Duodenal mucosa (tissue), 2 donors: ENCODE results near the gene ARMCX2.
"Not testable (repeated sequence)": the region's sequence is repeated elsewhere in the genome, so short reads cannot be mapped to it uniquely, and the experiment has no call there.

Experiments used
- H3K27ac ChIP-seq: one replicate; pipeline ENCODE4 v1.7.0; 2013; ENCODE audit warnings: low read depth, low read length
- H3K27me3 ChIP-seq, 2 donors: one replicate each; pipeline ENCODE4 v1.7.0; 2013; ENCODE audit warnings: low read length in 2 of 2, control low read depth in 1 of 2; ENCODE audit not compliant: insufficient read depth in 2 of 2, control insufficient read depth in 1 of 2
- H3K36me3 ChIP-seq, 2 donors: one replicate each; pipeline ENCODE4 v1.7.0; 2013; ENCODE audit warnings: low read length in 2 of 2, control low read depth in 1 of 2; ENCODE audit not compliant: insufficient read depth in 2 of 2, control insufficient read depth in 1 of 2
- H3K4me1 ChIP-seq, 2 donors: one replicate each; pipeline ENCODE4 v1.7.0; 2013; ENCODE audit warnings: low read length in 2 of 2, control low read depth in 1 of 2; ENCODE audit not compliant: insufficient read depth in 2 of 2, control insufficient read depth in 1 of 2
- H3K4me3 ChIP-seq, 2 donors: one replicate each; pipeline ENCODE4 v1.7.0; 2013; ENCODE audit warnings: low read length in 2 of 2, low read depth in 1 of 2
- H3K9ac ChIP-seq, 2 donors: one replicate each; pipeline ENCODE4 v1.7.0; 2013; ENCODE audit warnings: low read length in 2 of 2, low read depth in 1 of 2
- H3K9me3 ChIP-seq, 2 donors: one replicate each; pipeline ENCODE4 v1.7.0; 2013; ENCODE audit warnings: low read length in 2 of 2, control low read depth in 1 of 2; ENCODE audit not compliant: control insufficient read depth in 1 of 2

ARMCX2 gene

DNA sequence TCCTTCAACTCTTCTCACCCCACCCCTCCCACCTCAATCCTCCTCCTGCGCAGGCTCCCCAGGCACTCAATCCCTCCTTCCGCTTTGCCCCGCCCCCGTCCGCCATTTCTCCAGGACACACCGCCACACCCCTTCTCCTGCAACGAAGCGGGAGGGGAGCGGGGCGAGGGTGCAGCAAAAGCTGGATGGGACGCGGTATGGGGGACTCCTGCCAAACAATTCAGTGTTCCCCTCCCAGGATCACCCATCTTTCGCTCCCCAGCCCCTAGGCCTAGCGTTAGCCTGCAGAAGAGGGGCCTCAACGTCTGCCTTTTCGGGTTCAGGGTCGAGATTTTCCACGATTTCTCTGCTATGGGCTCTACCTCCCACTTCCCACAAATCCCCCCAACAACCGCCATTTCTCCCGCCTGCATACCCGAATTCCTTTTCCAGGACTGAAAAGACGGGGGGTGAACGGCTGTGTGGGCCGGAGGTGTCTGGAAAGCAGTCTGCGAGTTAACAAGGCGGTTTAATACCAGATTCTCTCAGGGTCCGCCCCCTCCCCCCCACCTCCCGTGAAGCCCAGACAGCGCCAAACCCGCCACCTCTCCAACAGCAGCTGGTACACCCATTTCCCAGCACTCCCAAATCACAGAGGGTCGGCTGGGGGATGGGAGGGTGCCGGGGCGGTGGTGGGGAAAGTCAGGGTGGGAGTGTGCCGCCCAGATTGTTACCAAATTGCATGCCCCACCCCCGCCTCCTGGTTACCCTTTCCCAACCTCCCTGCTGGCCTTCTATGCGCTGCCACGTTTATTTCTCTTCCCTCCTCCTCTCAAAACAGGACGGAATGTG is 774 bp downstream of the ARMCX2 start:
- peak overlapping the region; percentile 73 to 85 for H3K4me3 ChIP-seq
- no peaks in the 10 kb centered on the region for H3K9me3 ChIP-seq
- no peaks in the 10 kb centered on the region for H3K36me3 ChIP-seq
- peak overlapping the region; percentile 49 to 60 for H3K9ac ChIP-seq
- H3K4me1 ChIP-seq: peaks cover 0 to 4% of the 10 kb centered on the region in 2 donors
- H3K27ac ChIP-seq: peak overlapping the region; percentile 5
- no peaks in the 10 kb centered on the region for H3K27me3 ChIP-seq

DNA sequence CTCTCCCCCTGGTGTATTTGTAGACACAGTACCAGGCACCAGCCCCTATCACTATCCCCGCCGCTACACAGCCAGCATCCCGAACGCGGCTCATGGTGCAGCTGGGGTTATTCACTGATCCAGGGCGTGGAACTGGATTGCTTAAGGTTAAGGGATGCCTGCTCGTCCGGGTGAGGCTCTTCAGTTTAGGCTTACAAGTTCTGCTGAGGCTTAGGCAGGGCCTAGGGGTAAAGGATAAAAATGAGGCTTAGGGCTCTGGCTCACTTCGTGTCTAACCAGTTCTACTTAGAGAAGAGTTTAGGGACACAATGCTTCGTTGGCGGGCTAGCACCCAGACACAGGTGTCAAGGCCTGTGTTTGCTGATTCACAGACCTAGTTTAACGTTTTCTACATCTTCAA is 2.2 kb downstream of the ARMCX2 start:
- H3K4me3 ChIP-seq: no peak overlapping the region
- H3K9me3 ChIP-seq: no peaks in the 10 kb centered on the region
- peaks cover 0 to 4% of the 10 kb centered on the region in 2 donors for H3K4me1 ChIP-seq
- H3K27ac ChIP-seq: no peak overlapping the region
- H3K27me3 ChIP-seq: no peaks in the 10 kb centered on the region
- no peaks in the 10 kb centered on the region for H3K36me3 ChIP-seq
- H3K9ac ChIP-seq: no peak overlapping the region

DNA sequence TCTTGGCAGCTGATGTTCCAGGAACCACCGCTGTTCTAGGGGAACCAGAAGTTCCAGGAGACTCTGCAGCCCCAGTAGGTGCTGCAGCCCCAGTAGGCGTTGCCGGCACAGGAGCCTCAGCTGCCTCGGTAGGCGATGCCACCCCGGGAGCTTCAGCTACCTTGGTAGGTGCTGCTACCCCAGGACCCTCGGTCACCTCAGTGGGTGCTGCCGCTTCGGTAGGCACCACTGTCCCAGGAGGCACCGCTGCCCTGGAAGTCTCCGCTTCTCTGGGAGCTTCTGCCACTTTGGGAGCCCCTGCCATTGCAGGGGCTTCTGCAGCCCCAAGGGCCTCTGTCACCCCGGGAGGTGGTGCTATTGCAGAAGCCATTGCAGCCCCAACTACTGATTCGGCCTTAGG is 2.8 kb downstream of the ARMCX2 start:
- H3K9ac ChIP-seq: no peak overlapping the region
- H3K4me1 ChIP-seq: peaks cover 0 to 4% of the 10 kb centered on the region in 2 donors
- no peaks in the 10 kb centered on the region for H3K27me3 ChIP-seq

DNA sequence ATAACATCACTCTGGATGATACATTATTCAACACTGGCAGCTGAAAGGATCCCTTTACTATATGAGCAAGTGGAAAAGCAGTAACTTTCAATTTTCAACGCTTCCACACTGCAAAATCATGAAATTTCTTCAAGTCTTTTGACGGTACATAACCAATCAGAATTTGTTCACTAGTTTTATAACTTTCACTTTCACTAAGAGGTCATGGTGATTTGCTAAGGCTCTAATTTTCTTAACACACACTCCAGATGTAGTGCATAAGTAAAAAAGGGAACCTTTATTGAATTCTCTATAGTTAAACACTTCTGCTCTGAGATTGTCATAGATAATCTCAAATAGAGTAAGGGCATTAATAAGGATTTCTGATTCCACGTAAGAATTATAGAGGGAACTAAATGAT is 4.1 kb downstream of the ARMCX2 start:
- Histone ChIP-seq H3K36me3 (no peaks in the 10 kb centered on the region), H3K27ac (no peak overlapping the region), H3K9me3 (no peaks in the 10 kb centered on the region), H3K4me3 (peak overlapping the region; percentile 35 to 45), H3K27me3 (no peaks in the 10 kb centered on the region), H3K9ac (no peak overlapping the region), H3K4me1 (peaks cover 0 to 4% of the 10 kb centered on the region in 2 donors)

More for the DNA sequence above, 2.8 kb downstream of the ARMCX2 start:
- Histone ChIP-seq H3K36me3 (no peaks in the 10 kb centered on the region), H3K9me3 (no peaks in the 10 kb centered on the region), H3K27ac (no peak overlapping the region), H3K4me3 (no peak overlapping the region)

DNA sequence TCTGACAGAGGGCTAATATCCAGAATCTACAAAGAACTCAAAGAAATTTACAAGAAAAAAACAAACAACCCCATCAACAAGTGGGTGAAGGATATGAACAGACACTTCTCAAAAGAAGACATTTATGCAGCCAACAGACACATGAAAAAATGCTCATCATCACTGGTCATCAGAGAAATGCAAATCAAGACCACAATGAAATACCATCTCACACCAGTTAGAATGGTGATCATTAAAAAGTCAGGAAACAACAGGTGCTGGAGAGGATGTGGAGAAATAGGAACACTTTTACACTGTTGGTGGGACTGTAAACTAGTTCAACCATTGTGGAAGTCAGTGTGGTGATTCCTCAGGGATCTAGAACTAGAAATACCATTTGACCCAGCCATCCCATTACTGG is 11.9 kb downstream of the ARMCX2 start:
- not testable (repeated sequence) for H3K27me3 ChIP-seq, H3K9ac ChIP-seq, H3K27ac ChIP-seq, H3K36me3 ChIP-seq, H3K4me1 ChIP-seq, H3K9me3 ChIP-seq, H3K4me3 ChIP-seq

DNA sequence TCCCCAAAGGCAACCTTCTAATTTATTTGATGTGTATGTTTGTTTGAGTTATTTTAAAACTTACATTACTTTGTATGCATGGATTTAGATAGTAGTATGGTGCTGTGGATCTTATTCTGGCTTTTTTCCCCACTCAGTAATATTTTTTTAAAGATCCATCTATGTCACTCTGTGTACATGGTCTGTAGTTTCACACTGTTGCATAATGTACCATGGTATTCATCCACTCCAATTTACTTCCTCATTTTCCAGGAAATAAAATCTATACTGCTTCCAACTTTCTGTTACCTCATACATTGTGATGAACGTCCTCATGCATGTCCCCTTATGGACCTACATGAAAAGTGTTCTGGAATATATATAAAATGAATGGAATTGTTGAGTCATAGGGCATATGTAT is 17.6 kb downstream of the ARMCX2 start:
- Histone ChIP-seq H3K27me3 (no peaks in the 10 kb centered on the region), H3K27ac (no peak overlapping the region), H3K36me3 (no peaks in the 10 kb centered on the region), H3K9me3 (no peaks in the 10 kb centered on the region), H3K4me1 (no peaks in the 10 kb centered on the region), H3K4me3 (no peak overlapping the region), H3K9ac (no peak overlapping the region)

DNA sequence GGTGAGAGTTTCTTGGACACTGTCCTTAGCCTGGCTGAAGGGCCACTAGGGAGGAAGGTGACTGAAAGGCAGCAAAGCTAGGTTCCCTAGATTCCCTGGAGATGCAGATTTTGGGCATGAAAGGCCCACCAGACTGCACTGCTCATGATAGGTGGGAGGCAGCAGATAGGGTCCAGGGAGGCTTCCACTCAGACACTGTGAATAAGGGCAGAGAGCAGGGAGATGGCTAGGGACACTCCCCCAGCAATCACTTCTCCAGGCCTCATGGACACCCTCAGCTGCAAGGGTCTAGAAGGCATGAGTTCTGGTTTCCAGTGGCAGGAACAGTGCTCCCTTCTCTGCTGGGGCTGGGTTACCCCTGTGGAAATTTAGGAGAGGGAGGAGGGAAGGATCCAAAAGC is 20.1 kb downstream of the ARMCX2 start:
- H3K27me3 ChIP-seq: no peaks in the 10 kb centered on the region
- H3K4me1 ChIP-seq: no peaks in the 10 kb centered on the region

DNA sequence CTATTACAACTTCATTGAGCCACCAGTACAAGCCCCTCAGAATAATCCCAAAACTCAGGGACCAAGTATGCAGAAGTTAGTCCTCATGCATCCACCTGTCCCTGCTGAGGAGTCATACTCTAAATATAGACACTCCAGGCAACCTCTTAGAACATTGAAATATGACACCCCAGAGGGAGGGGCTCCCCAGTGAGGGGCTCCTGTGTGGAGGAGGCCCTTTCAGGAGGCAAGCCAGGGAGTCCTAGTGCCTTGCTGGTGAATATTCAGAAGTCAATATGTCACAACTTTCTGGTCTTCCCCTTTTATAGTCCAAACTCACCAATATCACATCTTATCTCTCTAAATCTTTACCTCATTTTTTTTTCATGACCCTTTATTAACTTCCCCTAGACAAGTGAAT is 40.3 kb downstream of the ARMCX2 start:
- Histone ChIP-seq H3K9ac (no peak overlapping the region), H3K4me3 (no peak overlapping the region), H3K27ac (no peak overlapping the region), H3K4me1 (peaks cover 7 to 11% of the 10 kb centered on the region in 2 donors), H3K9me3 (no peaks in the 10 kb centered on the region), H3K36me3 (no peaks in the 10 kb centered on the region), H3K27me3 (no peaks in the 10 kb centered on the region)

More for the DNA sequence above, 20.1 kb downstream of the ARMCX2 start:
- Histone ChIP-seq H3K9me3 (no peaks in the 10 kb centered on the region), H3K9ac (no peak overlapping the region), H3K27ac (no peak overlapping the region), H3K4me3 (no peak overlapping the region), H3K36me3 (no peaks in the 10 kb centered on the region)

DNA sequence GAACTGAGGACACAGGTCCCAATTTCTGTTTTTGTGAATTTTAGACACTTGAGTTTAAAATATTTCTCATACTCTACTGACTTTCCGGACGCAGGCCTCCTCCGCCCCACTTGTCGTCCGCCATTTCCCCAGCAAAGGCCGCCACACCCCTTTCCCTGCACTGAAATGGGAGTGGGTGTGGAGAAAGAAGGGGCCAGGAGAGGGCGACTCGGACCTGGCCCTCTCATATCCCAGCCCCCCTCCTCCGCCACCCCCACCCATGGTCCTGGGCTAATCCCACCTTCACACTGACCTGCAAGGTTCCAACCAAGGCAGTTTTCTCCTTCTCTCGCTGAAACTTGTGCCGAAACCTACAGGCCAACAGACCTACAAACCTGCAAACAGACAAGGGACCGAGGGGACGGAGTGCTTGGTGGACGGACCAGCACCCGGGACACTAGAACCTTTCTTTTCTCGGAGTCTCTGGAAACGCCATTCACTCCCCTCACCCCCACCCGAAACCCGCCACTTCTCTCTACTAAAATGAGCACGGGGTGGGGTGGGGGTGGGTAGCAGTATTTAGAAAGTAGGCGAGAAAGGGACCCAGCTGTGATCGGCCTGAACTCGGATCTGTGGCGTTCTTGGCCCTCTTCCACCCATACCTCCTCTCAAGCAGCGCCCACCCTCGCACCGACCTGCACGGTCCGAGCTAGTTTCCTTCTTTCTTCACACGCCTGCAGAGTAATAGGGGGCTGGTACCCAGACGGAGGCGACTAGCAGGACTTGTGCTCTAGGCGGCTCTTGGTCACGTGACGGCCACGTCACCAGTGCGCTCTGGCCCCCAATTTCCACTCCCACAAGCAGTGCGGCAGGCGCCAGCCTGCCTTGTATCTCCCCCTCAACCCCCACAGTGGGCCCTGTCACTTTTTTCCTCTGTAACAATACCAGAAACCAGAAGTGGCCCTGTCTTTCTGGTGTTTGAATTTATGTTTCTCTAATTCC is 42.1 kb downstream of the ARMCX2 start, which contains the start of gene ARMCX6:
TSS of gene ARMCX6 (minus strand) at position 790 of the 981 bp plus-strand sequence. CDS start 1,380 bp downstream, outside the sequence.
- Histone ChIP-seq H3K4me1 (peaks cover 7 to 9% of the 10 kb centered on the region in 2 donors), H3K4me3 (peak within 1 kb of the TSS; percentile 80 to 83), H3K9me3 (no peaks in the 10 kb centered on the region), H3K9ac (peak within 1 kb of the TSS; percentile 60 to 74), H3K36me3 (no peaks in the 10 kb centered on the region), H3K27ac (peak within 1 kb of the TSS; percentile 56), H3K27me3 (no peaks in the 10 kb centered on the region)

DNA sequence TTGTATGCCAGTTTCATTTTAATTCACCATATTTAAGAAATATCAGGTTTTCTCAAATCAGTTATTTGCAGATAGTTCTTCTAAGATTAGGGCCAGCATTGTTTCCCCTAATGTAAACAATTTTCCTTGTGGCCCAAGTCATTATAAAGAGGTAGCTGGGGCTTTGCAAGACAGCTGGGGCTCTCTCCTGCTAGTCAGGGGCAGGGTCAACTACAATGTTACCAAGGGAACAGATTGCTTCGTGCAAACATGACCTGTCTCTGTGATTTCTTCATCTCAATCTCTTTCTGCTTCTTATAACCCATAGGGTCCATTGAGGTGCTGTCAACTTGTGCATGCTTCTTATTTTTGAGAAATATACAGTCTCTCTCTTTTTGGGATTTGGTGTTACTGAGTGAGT is 53.9 kb downstream of the ARMCX2 start:
- Histone ChIP-seq H3K27ac (no peak overlapping the region), H3K4me3 (no peak overlapping the region), H3K27me3 (no peaks in the 10 kb centered on the region), H3K4me1 (no peaks in the 10 kb centered on the region), H3K9me3 (no peaks in the 10 kb centered on the region), H3K9ac (no peak overlapping the region), H3K36me3 (no peaks in the 10 kb centered on the region)
